HG02885 (cell line): Measurements from ENCODE around the gene SLC3A2.
"Not testable (repeated sequence)": the region's sequence is repeated elsewhere in the genome, so short reads cannot be mapped to it uniquely, and the experiment has no call there.

Experiments used
- ATAC-seq: cut with Tn5 transposase; IDR thresholded peaks from one replicate; pipeline ENCODE4 v1.9.1; 2021; ENCODE audit warnings: mild to moderate bottlenecking; ENCODE audit not compliant: unreplicated experiment, poor library complexity

Gene SLC3A2

GRCh38 chr11:62851807-62852522, 28.7 kb upstream of the SLC3A2 start:
- no peak for ATAC-seq

GRCh38 chr11:62852523-62853188, 28.0 kb upstream of the SLC3A2 start:
- no peak for ATAC-seq

- ATAC-seq, result no peak
Observed at GRCh38 chr11:62853279-62853965, 27.3 kb upstream of the SLC3A2 start.

GRCh38 chr11:62854013-62854824, 26.5 kb upstream of the SLC3A2 start:
- no peak for ATAC-seq

GRCh38 chr11:62854825-62855570, 25.7 kb upstream of the SLC3A2 start:
- no peak for ATAC-seq

- peak; percentile 88 for ATAC-seq
Observed at GRCh38 chr11:62855571-62856332, 24.9 kb upstream of the SLC3A2 start.

- ATAC-seq, result no peak
Observed at GRCh38 chr11:62856333-62856895, 24.3 kb upstream of the SLC3A2 start.

- ATAC-seq, result no peak
Observed at GRCh38 chr11:62857541-62857982, 23.1 kb upstream of the SLC3A2 start.

- ATAC-seq, result no peak
Observed at GRCh38 chr11:62858201-62858600, 22.5 kb upstream of the SLC3A2 start.

GRCh38 chr11:62859281-62859703, 21.4 kb upstream of the SLC3A2 start:
- ATAC-seq, result not testable (repeated sequence)

GRCh38 chr11:62860835-62861563, 19.7 kb upstream of the SLC3A2 start:
- ATAC-seq, result peak; percentile 50

GRCh38 chr11:62861564-62862192, 19.0 kb upstream of the SLC3A2 start:
- ATAC-seq, result not testable (repeated sequence)

- ATAC-seq, result no peak
Observed at GRCh38 chr11:62863687-62864335, 16.9 kb upstream of the SLC3A2 start.

- ATAC-seq, result no peak
Observed at GRCh38 chr11:62865635-62866034, 15.1 kb upstream of the SLC3A2 start.

- ATAC-seq, result no peak
Observed at GRCh38 chr11:62874851-62875250, 5.8 kb upstream of the SLC3A2 start.

GRCh38 chr11:62875698-62876478, 4.8 kb upstream of the SLC3A2 start:
- no peak for ATAC-seq
